ENCODE measurements around the gene SLC9A5. TPM values are rescaled to one million over a fixed set of nuclear protein-coding genes. Genes with fewer than 3 reads are reported as not detected.
A peak's percentile ranks its signal among the peaks of the same experiment; 100 is the strongest.

The SLC9A5 gene
- total RNA-seq, 2 donors from 2014 or later: 7.6 to 7.9 TPM

GRCh38 chr16:67226804-67227566 lies 21.8 kb upstream of the SLC9A5 start, which contains the start of gene TMEM208:
Gene TMEM208 (plus strand): TSS chr16:67227130. CDS start chr16:67227219, 89 bp downstream.
- Mint-ChIP-seq H3K4me3 (peak within 1 kb of the TSS; percentile 89 to 98), H3K9me3 (no peaks in the 10 kb centered on the region), H3K27me3 (ENCODE audit: low read depth) (no peaks in the 10 kb centered on the region), H3K36me3 (ENCODE audit: insufficient read depth in 2 of 2) (peaks cover 5 to 7% of the 10 kb centered on the region in 2 donors), H3K4me1 (ENCODE audit: low read depth) (peaks cover 46% of the 10 kb centered on the region), H3K27ac (peak within 1 kb of the TSS; percentile 85)
- peak; percentile 99 for DNase-seq
- peak; percentile 98 for ATAC-seq (replicated peaks in 1 of 2)

GRCh38 chr16:67227567-67227921 lies 21.2 kb upstream of the SLC9A5 start:
- no peaks in the 10 kb centered on the region for H3K27me3 Mint-ChIP-seq (ENCODE audit: low read depth)
- DNase-seq: no peak
- H3K4me3 Mint-ChIP-seq: peak overlapping the region; percentile 89 to 98
- ATAC-seq (replicated peaks in 1 of 2): no peak
- H3K27ac Mint-ChIP-seq: peak overlapping the region; percentile 85
- H3K36me3 Mint-ChIP-seq (ENCODE audit: insufficient read depth in 2 of 2): peaks cover 5 to 12% of the 10 kb centered on the region in 2 donors
- H3K4me1 Mint-ChIP-seq (ENCODE audit: low read depth): peaks cover 46% of the 10 kb centered on the region
- no peaks in the 10 kb centered on the region for H3K9me3 Mint-ChIP-seq

DNA sequence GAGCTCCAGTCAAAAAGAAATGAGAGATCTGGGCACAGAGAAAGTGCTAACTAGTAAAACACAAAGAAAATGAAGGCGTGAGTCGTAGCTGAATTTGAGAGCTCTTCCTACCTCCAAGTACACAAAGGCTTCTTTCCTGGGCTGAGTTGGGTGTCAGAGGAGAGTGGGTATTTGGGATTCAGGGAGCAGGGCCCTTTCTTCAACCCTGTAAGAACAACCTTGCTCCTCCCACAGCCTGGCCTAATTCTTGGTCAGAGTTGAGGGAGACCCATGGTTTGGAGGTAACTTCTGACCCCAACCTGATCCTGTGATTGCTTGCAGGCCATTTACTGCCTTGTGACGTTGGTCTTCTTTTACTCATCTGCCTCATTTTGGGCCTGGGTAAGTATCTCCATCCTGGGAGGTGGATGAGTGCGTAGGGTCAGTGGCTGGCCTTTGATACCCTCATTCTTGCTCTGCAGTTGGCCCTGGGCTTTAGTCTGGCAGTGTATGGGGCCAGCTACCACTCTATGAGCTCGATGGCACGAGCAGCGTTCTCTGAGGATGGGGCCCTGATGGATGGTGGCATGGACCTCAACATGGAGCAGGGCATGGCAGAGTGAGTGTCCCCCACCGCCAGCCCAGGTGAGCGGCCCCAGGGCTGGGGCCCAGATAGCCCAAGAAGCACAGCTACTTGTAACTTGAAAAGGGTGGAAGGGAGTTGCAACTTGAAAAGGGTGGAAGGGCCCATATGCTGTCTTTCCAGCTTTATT lies 20.6 kb upstream of the SLC9A5 start:
- Mint-ChIP-seq H3K36me3 (ENCODE audit: insufficient read depth in 2 of 2) (peaks cover 6 to 13% of the 10 kb centered on the region in 2 donors), H3K4me3 (peak overlapping the region; percentile 89 to 98), H3K4me1 (ENCODE audit: low read depth) (peaks cover 46% of the 10 kb centered on the region), H3K27ac (no peak overlapping the region), H3K27me3 (ENCODE audit: low read depth) (no peaks in the 10 kb centered on the region), H3K9me3 (no peaks in the 10 kb centered on the region)
- no peak for ATAC-seq (replicated peaks in 1 of 2)
- no peak for DNase-seq

GRCh38 chr16:67228905-67229304 lies 19.9 kb upstream of the SLC9A5 start:
- DNase-seq: no peak
- Mint-ChIP-seq H3K4me1 (ENCODE audit: low read depth) (peaks cover 43% of the 10 kb centered on the region), H3K27me3 (ENCODE audit: low read depth) (no peaks in the 10 kb centered on the region), H3K9me3 (no peaks in the 10 kb centered on the region), H3K4me3 (peak overlapping the region; percentile 40 to 98), H3K27ac (no peak overlapping the region), H3K36me3 (ENCODE audit: insufficient read depth in 2 of 2) (peaks cover 9 to 18% of the 10 kb centered on the region in 2 donors)
- no peak for ATAC-seq (replicated peaks in 1 of 2)

GRCh38 chr16:67229906-67230808 lies 18.6 kb upstream of the SLC9A5 start:
- Mint-ChIP-seq H3K4me1 (ENCODE audit: low read depth) (peaks cover 31% of the 10 kb centered on the region), H3K27me3 (ENCODE audit: low read depth) (no peaks in the 10 kb centered on the region), H3K9me3 (no peaks in the 10 kb centered on the region), H3K36me3 (ENCODE audit: insufficient read depth in 2 of 2) (peaks cover 9 to 18% of the 10 kb centered on the region in 2 donors), H3K4me3 (no peak overlapping the region), H3K27ac (no peak overlapping the region)
- ATAC-seq (replicated peaks in 1 of 2) (no peak), DNase-seq (no peak)

- Mint-ChIP-seq H3K4me1 (ENCODE audit: low read depth) (peaks cover 22% of the 10 kb centered on the region), H3K27ac (no peak overlapping the region), H3K4me3 (no peak overlapping the region), H3K9me3 (no peaks in the 10 kb centered on the region), H3K27me3 (ENCODE audit: low read depth) (no peaks in the 10 kb centered on the region), H3K36me3 (ENCODE audit: insufficient read depth in 2 of 2) (peaks cover 10 to 18% of the 10 kb centered on the region in 2 donors)
- DNase-seq: no peak
- no peak for ATAC-seq (replicated peaks in 1 of 2)
Observed at GRCh38 chr16:67230809-67231660, 17.7 kb upstream of the SLC9A5 start.

DNA sequence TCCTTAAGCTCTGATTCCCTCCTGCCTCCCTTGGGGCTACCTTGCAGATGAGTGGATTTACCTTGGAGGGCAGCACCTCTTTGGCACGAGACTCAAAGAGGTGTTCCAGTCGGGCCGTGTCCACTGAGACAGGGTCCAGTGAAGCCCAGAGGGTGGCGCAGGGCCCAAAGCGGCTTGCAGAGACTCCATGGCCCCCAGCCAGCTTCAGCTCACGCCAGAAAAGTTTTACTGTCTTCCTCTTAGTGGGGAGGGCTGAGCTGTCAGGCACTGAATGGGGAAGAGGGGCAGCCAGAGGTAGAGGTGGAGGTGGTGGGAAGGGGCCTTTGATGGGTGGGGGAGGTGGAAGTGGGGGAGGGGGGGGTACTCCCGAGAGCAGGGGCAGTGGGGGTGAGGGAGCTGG lies 15.2 kb upstream of the SLC9A5 start:
- Mint-ChIP-seq H3K27me3 (ENCODE audit: low read depth) (no peaks in the 10 kb centered on the region), H3K4me1 (ENCODE audit: low read depth) (peaks cover 7% of the 10 kb centered on the region), H3K9me3 (no peaks in the 10 kb centered on the region), H3K27ac (no peak overlapping the region), H3K36me3 (ENCODE audit: insufficient read depth in 2 of 2) (peaks cover 19 to 28% of the 10 kb centered on the region in 2 donors), H3K4me3 (no peak overlapping the region)
- ATAC-seq (replicated peaks in 1 of 2) (no peak), DNase-seq (no peak)

DNA sequence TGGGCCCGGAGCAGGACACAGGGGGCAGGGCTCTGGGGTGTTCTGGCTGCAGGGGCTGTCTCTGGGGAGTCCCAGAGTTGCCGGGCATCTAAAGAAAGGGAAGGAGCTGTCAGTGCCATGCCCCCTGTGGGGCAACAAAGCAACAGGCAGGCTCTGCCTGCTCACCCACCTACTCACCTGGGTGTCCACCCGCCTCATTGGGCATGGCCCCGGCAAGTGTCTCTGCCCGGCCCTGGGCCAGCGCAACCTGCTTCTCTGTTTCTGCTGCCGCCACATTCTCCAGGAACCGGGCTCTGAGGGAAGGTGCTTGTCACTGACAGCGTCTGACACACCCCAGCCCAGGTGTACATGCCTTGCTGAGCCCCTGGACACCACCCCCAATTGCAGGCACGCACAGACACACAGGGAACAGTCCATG lies 14.6 kb upstream of the SLC9A5 start:
- Mint-ChIP-seq H3K36me3 (ENCODE audit: insufficient read depth in 2 of 2) (peaks cover 19 to 30% of the 10 kb centered on the region in 2 donors), H3K4me1 (ENCODE audit: low read depth) (peaks cover 7% of the 10 kb centered on the region)

DNA sequence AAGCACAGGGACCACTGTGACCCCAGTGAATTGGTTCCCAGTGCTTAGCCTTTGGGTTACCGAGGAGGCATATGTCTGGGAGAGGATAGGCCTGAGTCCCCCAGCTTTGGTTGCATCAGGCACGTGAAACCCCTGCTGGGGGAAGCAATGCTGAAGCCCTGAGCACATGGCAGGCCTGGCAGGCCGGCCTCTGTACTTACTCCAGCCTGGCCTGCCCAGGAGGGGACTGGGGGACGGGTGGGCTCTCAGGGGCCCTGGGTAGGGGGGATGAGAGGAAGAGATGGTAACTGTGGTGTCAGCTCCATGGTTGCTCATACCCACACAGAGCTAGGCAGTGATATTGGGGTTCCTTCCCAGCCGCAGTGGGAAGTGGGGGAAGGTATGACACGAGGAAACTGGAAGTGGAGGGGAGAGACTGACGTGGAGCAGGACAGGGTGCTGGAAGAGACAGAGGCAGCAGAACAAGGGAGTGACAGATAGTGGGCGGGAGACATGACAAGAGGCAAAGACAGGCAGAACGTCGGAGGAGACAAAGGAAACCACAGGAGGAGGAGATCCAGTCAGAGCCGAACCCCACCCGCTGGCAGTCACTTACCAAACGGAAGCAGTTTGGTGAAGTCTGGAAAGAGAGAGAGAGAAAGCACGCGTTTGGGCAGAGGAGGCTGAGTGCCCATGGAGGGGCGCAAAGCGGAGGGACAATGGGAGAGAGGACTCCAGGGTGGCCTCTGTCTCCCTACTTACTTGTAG lies 12.8 kb upstream of the SLC9A5 start:
- peak; percentile 34 to 73 for ATAC-seq (replicated peaks in 1 of 2)

More for the DNA sequence above, 14.6 kb upstream of the SLC9A5 start:
- H3K27me3 Mint-ChIP-seq (ENCODE audit: low read depth): no peaks in the 10 kb centered on the region
- DNase-seq (no peak), ATAC-seq (replicated peaks in 1 of 2) (no peak)
- H3K27ac Mint-ChIP-seq: no peak overlapping the region
- no peak overlapping the region for H3K4me3 Mint-ChIP-seq
- no peaks in the 10 kb centered on the region for H3K9me3 Mint-ChIP-seq

DNA sequence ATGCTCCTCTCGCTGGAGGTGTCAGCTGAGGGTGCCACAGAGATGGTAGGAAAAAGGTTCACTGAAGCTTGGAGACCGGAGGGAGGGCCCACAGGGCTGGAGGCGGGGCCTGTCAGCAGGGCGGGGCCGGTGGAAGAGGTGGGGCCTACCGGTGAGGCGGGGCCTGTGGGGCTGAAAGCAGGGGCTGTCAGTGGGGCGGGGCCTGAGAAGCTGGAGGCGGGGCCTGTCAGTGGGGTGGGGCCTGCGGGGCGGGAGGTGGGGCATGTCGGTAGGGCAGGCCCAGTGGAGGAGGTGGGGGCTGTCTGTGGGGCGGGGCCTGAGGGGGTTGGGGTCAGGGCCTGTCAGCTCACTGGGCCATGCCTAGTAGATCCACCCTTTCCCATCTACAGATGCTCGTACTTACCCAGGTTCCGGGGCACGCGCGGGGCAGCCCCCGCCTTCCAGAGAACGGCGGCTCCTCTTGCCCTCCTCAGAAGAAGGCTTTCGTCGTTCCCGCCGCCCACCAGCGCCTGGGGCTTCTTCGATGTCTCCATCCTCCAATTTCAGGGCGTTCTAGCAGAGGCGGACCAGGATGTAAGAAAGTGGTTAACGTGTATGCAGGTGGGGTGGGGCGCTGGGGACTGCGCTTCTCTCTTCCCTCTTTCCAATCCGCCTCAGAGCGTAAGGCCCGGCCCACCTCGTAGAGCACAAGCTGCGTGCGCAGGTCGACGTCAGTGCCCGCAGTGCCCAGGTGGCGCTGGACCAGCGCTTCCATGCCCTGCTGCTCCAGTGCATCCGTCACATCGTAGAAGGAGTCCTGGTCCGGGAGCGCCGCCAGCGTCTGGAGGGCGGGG lies 12.0 kb upstream of the SLC9A5 start:
- ATAC-seq (replicated peaks in 1 of 2) (peak; percentile 88 to 89), DNase-seq (peak; percentile 85 to 93)
- Mint-ChIP-seq H3K4me1 (ENCODE audit: low read depth) (peaks cover 14% of the 10 kb centered on the region), H3K27me3 (ENCODE audit: low read depth) (no peaks in the 10 kb centered on the region), H3K36me3 (ENCODE audit: insufficient read depth in 2 of 2) (peaks cover 17 to 27% of the 10 kb centered on the region in 2 donors), H3K27ac (peak overlapping the region; percentile 64), H3K9me3 (no peaks in the 10 kb centered on the region), H3K4me3 (peak overlapping the region; percentile 47 to 57)

More for the DNA sequence above, 12.8 kb upstream of the SLC9A5 start:
- H3K9me3 Mint-ChIP-seq: no peaks in the 10 kb centered on the region
- peak overlapping the region; percentile 64 for H3K27ac Mint-ChIP-seq
- no peaks in the 10 kb centered on the region for H3K27me3 Mint-ChIP-seq (ENCODE audit: low read depth)
- peaks cover 7% of the 10 kb centered on the region for H3K4me1 Mint-ChIP-seq (ENCODE audit: low read depth)
- H3K36me3 Mint-ChIP-seq (ENCODE audit: insufficient read depth in 2 of 2): peaks cover 17 to 27% of the 10 kb centered on the region in 2 donors
- DNase-seq: peak in 1 of 2 donors; percentile 35
- H3K4me3 Mint-ChIP-seq: peak overlapping the region; percentile 47 to 57

All from activated T-cell treated with anti-CD3 and anti-CD28 coated beads, Interleukin-2, amount 50 U/mL, for 72 hours (primary cell).